Gastroesophageal sphincter (tissue), 3 donors: ENCODE data around the gene WFIKKN2.

Experiments
- POLR2A ChIP-seq, 2 donors: fragments of 450-650 bp; IDR thresholded peaks; one replicate each; pipeline ENCODE4 v1.6.1; 2017; ENCODE audit warnings: antibody characterized with exemption in 2 of 2, mild to moderate bottlenecking in 2 of 2, moderate library complexity in 1 of 2
- TF ChIP-seq, protein P1 (sequence below), 4 experiments: fragments of 200-600 bp in 2 of 4; fragments of 450-650 bp in 2 of 4; sonication (generic) in 1 of 4; IDR thresholded peaks; one replicate each; pipeline ENCODE4 v1.5.1; 2017 to 2019; ENCODE audit warnings: antibody characterized with exemption in 4 of 4, mild to moderate bottlenecking in 2 of 4, moderate library complexity in 2 of 4

DNA sequence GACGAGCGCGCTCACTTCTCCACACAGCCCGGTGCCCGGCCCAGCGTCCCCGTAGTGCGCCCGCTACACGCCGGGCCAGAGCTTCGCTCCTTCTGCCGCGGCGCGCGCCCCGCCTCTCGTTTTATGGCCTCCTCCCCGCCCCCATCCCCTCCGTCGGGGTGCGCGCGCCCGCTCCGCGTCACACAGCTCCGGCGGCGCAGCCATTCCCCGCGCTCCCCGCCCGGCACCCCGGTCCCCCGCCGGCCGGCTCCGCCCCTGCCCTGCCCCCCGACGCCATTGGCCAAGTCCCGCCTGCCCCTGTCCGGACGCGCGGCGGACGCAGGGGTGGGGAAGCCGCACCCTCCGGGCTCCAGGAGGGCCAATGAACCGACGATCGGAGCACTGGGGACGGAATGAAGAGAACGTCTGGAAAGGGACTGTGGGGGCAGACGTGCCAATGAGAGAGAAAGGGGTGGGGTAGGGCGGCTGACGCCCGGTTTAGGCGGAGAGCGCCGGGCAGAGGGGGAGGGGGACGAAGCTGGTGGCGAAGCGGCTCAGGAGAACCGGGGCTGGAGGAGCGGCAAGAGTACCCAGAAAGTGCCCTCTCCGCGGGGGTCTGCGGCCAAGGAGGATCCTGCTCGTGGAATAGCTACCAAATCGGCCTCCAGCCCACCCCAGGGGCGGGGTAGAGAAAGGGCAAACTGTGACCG lies 31.0 kb downstream of the WFIKKN2 start, which contains the start of gene TOB1:
- peak; percentile 100 for TF ChIP-seq POLR2A (IDR thresholded peaks at IDR 0.05)
- TF ChIP-seq, protein P1, sequence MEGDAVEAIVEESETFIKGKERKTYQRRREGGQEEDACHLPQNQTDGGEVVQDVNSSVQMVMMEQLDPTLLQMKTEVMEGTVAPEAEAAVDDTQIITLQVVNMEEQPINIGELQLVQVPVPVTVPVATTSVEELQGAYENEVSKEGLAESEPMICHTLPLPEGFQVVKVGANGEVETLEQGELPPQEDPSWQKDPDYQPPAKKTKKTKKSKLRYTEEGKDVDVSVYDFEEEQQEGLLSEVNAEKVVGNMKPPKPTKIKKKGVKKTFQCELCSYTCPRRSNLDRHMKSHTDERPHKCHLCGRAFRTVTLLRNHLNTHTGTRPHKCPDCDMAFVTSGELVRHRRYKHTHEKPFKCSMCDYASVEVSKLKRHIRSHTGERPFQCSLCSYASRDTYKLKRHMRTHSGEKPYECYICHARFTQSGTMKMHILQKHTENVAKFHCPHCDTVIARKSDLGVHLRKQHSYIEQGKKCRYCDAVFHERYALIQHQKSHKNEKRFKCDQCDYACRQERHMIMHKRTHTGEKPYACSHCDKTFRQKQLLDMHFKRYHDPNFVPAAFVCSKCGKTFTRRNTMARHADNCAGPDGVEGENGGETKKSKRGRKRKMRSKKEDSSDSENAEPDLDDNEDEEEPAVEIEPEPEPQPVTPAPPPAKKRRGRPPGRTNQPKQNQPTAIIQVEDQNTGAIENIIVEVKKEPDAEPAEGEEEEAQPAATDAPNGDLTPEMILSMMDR (IDR thresholded peaks at IDR 0.05) = peak in 3 of 4 experiments; percentile 3 to 8 (median 7)
